GM19035 (cell line): Measurements from ENCODE around the gene GRPEL1.
A peak's percentile ranks its signal among the peaks of the same experiment; 100 is the strongest.
"Not testable (repeated sequence)": the region's sequence is repeated elsewhere in the genome, so short reads cannot be mapped to it uniquely, and the experiment has no call there.

ENCODE experiments used
- ATAC-seq: cut with Tn5 transposase; IDR thresholded peaks from one replicate; pipeline ENCODE4 v1.9.1; 2021; ENCODE audit not compliant: unreplicated experiment

The GRPEL1 gene

GRCh38 chr4:7067452-7068278 lies at the start of gene GRPEL1:
TSS of gene GRPEL1 (minus strand) at chr4:7068064. CDS start at chr4:7068032, 32 bp downstream.
- ATAC-seq = peak; percentile 85

- no peak for ATAC-seq
Measured at GRCh38 chr4:7116705-7117104, 48.8 kb upstream of the GRPEL1 start.

DNA sequence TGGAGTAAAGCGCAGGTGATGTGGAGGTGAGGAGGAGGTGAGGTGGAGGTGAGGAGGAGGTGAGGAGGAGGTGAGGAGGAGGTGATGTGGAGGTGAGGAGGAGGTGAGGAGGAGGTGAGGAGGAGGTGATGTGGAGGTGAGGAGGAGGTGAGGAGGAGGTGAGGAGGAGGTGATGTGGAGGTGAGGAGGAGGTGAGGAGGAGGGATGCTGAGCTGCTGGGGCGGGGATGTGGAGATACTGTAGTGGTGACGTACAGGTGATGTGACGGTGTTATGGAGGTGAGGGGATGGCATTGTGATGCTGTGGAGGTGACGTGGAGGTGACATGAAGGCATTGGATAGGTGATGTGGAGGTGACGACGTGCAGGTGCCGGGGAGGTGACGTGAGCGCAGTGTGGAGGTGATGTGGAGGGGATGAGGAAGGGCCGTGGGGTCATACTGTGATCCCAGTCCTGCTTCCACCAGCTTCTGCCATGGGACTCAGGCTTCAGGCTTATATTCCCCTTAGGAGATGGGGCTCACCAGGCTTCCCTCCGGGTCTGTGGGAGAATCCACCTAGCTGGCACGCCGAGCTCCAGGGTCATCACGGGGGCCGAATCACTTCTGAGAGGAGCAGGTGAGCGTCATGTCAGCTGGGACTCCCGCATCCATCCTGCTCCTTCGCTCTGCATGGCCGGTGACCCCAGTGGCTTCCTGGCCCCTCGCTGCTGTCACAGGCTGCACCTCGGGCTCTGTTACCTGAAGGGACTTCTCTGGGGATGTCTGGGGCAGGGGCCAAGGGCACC lies 47.9 kb upstream of the GRPEL1 start:
- no peak for ATAC-seq

DNA sequence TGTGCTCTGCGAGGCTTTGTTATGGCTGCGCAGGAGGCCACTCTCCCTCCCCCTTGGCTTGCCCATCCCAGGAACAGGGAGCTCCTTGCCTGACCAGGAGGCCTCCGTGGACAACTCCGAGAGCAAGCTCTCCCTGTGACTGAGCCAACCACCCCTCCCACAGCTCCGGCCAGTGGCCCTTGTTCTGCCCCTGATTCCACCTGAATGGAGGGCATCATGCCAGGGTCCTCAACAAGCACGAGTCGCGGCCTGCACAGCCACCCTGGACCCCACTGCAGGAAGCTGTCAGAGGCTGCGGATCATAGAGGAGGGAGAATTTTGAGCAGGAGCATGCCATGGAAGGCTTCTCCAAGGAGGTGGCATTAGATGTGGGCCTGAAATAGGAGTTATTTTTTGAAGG lies 44.8 kb upstream of the GRPEL1 start:
- no peak for ATAC-seq

DNA sequence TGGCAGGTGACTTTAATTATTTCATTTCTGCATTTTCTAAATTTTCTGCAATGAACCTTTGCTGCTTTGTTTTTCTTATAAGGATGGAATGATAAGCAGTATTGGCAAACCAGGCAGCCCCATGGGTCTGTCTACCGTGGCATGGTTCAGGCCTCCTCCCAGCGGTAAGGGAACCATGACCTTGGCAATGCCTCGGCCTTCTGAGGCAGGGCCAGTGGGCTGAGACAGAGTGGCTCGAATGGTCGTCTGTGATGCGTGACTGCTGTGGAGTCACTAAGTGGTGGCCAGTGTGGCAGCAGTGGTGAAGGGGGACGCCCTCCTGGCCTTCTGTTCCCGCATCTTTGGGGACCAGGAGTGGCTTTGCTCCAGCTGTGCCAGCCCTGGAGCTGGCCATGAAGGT lies 43.6 kb upstream of the GRPEL1 start:
- no peak for ATAC-seq

- no peak for ATAC-seq
Measured at GRCh38 chr4:7110546-7110945, 42.7 kb upstream of the GRPEL1 start.

- ATAC-seq = no peak
Measured at GRCh38 chr4:7109169-7109568, 41.3 kb upstream of the GRPEL1 start.

DNA sequence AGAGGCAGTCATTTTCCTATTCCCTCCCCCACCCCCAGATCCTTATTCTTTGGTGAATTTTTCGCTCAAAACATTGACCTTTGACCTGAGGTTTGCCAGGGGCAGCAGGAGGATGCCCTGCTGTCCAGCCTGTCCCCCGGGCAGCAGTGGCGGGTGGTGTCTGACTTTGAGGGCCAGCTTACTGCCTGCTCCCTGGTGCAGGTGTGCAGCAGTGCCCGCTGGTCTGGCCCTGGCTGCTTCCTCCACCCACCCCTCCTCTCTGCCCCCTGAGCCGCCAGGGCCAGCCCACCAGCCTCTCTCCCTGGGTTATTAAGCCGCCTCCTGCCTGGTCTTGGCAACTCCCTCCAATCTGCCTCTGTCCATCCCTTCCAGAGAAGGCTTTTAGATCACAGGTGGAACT lies 40.8 kb upstream of the GRPEL1 start:
- ATAC-seq = no peak

DNA sequence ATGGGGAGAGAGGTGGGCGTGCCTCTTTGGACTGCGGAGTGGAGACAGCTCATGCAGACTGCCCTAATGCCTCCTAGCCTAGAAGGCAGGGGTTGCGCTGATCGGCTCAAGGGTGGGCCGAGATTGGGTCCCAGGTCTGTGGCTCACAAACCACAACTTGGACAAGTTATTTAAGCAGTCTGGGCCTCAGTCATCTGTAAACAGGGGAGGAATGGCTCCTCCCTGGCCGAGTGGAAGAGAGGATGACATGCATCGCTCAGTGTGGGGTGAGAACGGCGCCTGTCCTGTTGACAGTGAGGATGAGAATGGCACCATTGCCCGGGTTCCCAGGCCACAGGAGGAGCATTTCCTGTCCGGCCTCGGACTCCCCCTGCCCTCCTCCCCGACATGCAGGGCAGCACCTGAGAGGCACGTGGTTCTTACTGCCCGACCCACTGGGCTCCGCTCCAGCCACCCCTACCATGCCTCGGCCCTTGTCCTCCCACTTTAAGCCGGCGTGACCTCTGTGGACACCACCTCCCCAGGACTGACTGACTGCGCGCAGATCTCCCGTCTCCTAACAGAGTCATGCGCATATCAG lies 40.3 kb upstream of the GRPEL1 start:
- no peak for ATAC-seq

DNA sequence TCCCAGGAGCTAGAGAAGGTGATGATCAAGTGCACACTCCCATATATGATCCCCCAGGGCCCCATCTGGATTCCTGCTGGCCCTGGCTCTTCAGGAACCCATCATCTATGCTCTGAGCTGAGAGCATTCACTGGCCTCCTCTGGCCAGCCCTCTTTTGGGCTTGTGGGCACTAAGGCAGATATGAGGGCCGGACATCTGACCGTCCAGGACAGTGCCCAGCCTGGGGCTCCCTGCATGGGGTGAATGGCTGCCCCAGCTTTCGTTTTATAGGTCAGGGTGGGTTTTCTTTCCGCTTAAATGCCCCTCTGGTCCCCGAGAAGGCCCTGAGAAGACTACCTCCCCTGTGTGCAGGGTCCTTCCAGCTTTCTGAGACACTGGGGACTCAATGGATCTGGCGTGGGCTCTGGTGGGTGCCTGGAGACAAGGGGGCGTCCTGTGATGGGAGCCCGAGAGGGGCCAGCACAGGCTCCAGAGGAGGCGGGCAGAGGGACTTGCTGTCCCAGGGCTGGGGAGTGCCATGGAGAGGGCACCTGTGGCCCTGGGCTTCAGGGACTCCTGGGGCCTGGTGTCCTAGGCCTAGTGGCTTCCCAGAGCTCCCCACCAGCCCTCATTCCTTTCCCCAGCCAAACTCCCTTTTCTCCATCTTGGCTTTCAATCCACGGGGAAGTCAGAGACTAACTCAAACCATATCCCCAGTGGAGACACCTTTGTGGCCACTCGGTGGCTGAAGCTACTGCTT lies 39.5 kb upstream of the GRPEL1 start:
- ATAC-seq = no peak

- ATAC-seq = no peak
Measured at GRCh38 chr4:7105276-7105675, 37.4 kb upstream of the GRPEL1 start.

GRCh38 chr4:7104366-7105031 lies 36.6 kb upstream of the GRPEL1 start:
- ATAC-seq = no peak

DNA sequence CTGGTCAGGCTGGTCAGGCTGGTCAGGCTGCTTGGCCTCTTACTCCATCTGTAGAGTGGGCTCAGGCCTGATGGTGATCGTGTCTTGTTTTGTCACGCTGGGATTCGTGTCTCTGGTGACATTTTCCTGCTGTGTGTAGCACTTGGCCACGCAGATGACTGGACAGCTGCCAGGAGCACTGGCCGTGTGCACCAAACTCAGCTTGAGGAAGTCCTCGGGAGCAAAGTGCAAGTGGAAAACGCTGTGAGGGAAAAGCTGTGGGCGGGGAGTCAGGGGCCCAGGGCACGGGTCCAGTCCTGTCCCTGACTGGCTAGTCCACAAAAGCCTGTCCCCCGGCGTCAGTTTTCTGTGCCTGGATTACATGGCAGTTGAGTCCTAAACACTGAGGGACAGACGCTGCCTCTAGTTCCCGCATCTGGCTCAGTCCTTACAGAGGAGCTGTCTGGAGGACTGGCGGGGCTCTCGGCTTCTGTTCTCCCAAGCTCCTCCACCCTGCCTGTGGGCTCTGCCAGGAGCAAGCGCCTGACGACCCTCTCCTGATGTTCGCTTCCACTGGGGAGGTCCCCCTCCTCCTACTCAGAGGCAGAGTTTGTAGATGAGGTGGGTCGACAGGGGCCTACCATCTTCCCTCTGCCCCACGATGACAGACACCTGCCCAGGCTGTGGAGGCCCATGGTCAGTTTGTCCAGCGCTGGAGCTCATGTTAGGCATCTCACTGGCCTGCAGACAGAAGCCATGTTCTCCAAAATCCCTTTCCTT lies 35.9 kb upstream of the GRPEL1 start:
- no peak for ATAC-seq

DNA sequence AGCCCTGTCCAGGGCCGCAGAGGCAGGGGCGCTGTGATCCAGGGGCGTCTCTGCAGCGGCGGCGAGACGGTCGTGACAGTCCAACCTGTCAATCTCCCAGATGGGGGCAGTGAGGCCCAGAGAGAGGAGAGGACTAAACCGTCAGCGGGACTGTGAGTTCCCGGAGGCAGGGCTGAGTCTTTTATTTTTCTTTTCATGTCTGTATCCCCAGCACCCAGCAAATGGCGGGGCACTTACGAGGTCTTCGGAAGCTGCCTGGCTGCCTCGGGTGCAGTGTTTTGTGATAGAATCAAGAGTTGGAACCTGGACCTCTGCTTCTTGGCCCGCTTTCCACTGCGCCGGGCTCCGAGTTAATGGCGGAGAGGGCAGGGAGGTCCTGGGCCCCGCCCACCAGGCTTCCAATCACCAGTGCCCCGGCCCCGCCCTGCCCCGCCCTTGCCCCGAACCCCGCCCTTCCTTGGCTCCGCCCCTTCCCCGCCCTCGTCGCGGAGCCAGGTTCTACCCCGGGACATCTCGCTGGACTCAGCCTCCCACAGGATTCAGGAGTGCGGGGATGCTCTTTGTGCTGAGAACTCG lies 35.3 kb upstream of the GRPEL1 start:
- ATAC-seq = peak; percentile 87

DNA sequence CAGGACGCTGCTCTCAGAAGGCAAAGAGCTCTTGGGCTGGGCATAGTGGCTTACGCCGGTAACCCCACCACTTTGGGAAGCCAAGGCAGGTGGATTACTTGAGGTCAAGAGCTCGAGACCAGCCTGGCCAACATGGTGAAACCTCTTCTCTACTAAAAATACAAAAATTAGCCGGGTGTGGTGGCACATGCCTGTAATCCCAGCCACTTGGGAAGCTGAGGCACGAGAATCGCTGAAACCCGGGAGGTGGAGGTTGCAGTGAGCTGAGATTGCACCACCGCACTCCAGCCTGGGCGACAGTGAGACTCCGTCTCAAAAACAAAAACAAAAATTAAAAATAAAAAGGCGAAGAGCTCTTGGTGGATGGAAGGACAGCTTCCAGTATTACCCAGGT lies 34.6 kb upstream of the GRPEL1 start:
- not testable (repeated sequence) for ATAC-seq

GRCh38 chr4:7101692-7102515 lies 34.0 kb upstream of the GRPEL1 start:
- ATAC-seq = peak; percentile 56

DNA sequence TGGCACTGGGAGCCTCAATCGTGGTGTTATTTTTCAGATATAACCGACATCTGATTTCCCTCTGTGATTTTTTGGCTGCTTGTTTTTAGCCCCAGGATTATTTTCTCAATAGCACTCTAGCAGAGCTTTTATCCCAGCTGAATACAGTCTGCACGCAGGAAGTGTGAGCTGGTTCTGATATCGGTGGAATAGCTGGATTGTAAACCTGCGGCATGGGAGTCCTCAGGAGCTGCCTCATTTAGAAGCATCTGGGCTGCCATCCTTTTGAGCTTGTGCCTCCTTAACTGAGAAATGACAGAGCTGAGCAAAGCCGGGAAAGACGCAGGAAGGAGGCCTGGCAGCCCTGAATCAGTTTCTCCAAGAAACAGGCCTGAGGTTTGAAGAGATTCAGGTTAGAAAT lies 28.4 kb upstream of the GRPEL1 start:
- no peak for ATAC-seq

DNA sequence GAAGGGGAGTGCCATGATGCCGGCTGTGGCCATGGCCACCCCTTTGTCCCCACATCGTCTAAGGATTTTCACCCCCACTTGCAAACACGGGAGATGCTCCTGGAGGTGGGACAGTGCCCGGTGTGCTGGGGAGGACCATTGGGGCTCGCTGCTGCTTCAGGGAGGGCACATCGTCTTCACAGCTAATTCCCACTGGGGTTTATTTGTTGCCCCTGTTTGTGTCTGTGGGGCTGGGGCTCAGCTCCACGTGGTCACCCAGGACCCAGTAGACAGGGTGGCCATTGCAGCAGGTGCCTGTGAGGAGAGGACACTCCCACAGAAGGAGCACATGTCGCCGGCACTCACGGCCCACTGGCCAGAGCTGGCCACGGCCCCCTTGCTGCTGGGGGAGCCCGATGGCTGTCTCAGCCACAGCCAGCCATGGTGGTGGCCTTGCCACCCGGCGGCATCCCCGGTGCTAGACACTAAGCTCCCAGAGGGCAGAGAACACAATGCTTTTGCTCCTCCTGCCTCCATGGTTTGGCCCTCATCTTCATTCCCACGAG lies 27.8 kb upstream of the GRPEL1 start:
- ATAC-seq = no peak
